DND-41 (cell line): ENCODE results near the gene SLC6A17.

Experiments
- ATAC-seq: fragments of 200-7000 bp; cut with Tn5 transposase; 3 replicates; pipeline ENCODE4 v1.9.1; 2021; ENCODE audit warnings: low read depth; ENCODE audit not compliant: insufficient read depth
- DNase-seq: peaks from one replicate; pipeline ENCODE4 v3.0.0-alpha.2; 2020
- H2AFZ ChIP-seq: 2 replicates; pipeline ENCODE4 v1.6.0; 2012; ENCODE audit warnings: low read depth, low read length
- H3K27ac ChIP-seq: 2 replicates; pipeline ENCODE4 v1.5.1; 2012; ENCODE audit warnings: low read length, inconsistent platforms
- H3K27me3 ChIP-seq: fragments of 200-600 bp; sonication (generic); 2 replicates; pipeline ENCODE4 v1.6.0; 2012; ENCODE audit warnings: low read length, mild to moderate bottlenecking, inconsistent platforms; ENCODE audit not compliant: insufficient read depth, poor library complexity
- H3K36me3 ChIP-seq: 2 replicates; pipeline ENCODE4 v1.5.1; 2012; ENCODE audit warnings: low read length, inconsistent platforms; ENCODE audit not compliant: insufficient read depth
- H3K4me1 ChIP-seq: 2 replicates; pipeline ENCODE4 v1.5.1; 2012; ENCODE audit warnings: mild to moderate bottlenecking, low read length; ENCODE audit not compliant: insufficient read depth
- H3K4me2 ChIP-seq: 2 replicates; pipeline ENCODE4 v1.6.0; 2012; ENCODE audit warnings: mild to moderate bottlenecking, moderate library complexity, low read length, inconsistent platforms; ENCODE audit not compliant: insufficient read depth
- H3K4me3 ChIP-seq, 2 experiments: fragments of 200-600 bp in 1 of 2; shearing (Covaris generic) in 1 of 2; 2 replicates each; pipeline ENCODE4 v1.5.1; 2012 to 2016; ENCODE audit warnings: inconsistent platforms in 2 of 2, low read length in 2 of 2, mild to moderate bottlenecking in 2 of 2, low read depth in 1 of 2, moderate library complexity in 1 of 2
- H3K79me2 ChIP-seq: 2 replicates; pipeline ENCODE4 v1.6.0; 2012; ENCODE audit warnings: low read length, inconsistent platforms; ENCODE audit not compliant: insufficient read depth
- H3K9ac ChIP-seq: 2 replicates; pipeline ENCODE4 v1.6.0; 2012; ENCODE audit warnings: low read depth, mild to moderate bottlenecking, inconsistent platforms, low read length, moderate library complexity
- H3K9me3 ChIP-seq: 2 replicates; pipeline ENCODE4 v1.5.1; 2012; ENCODE audit warnings: low read length, moderate library complexity, mild to moderate bottlenecking, inconsistent platforms; ENCODE audit not compliant: insufficient read depth, severe bottlenecking
- H4K20me1 ChIP-seq: 2 replicates; pipeline ENCODE4 v1.6.0; 2012; ENCODE audit warnings: low read length; ENCODE audit not compliant: insufficient read depth
- CTCF ChIP-seq: IDR thresholded peaks from 2 replicates; pipeline ENCODE4 v1.5.1; 2012; ENCODE audit warnings: borderline replicate concordance, low read length, moderate library complexity, mild to moderate bottlenecking; ENCODE audit not compliant: poor library complexity, severe bottlenecking; ENCODE audit errors: extremely low read depth
- EZH2 ChIP-seq: IDR thresholded peaks from 3 replicates; pipeline ENCODE4 v1.6.1; 2012; ENCODE audit warnings: borderline replicate concordance, low read depth, mild to moderate bottlenecking, moderate library complexity, low read length, inconsistent platforms; ENCODE audit not compliant: severe bottlenecking

The SLC6A17 gene

GRCh38 chr1:110224240-110224995, 74.1 kb downstream of the SLC6A17 start:
- no peaks in the 10 kb centered on the region for H3K4me1 ChIP-seq
- no peaks in the 10 kb centered on the region for H3K9me3 ChIP-seq
- H3K27ac ChIP-seq: no peak overlapping the region
- H3K4me2 ChIP-seq: no peak overlapping the region
- no peak overlapping the region for H3K4me3 ChIP-seq
- no peak overlapping the region for H3K9ac ChIP-seq
- ATAC-seq (no peak), DNase-seq (no peak)
- no peak overlapping the region for H2AFZ ChIP-seq
- no peak for TF ChIP-seq EZH2
- no peak for TF ChIP-seq CTCF
- peaks cover 44% of the 10 kb centered on the region for H4K20me1 ChIP-seq
- 0 out of 2 replicates have a peak, but pooled peaks cover 2% of the 10 kb centered on the region for H3K79me2 ChIP-seq
- peaks cover 85% of the 10 kb centered on the region for H3K36me3 ChIP-seq
- no peaks in the 10 kb centered on the region for H3K27me3 ChIP-seq

DNA sequence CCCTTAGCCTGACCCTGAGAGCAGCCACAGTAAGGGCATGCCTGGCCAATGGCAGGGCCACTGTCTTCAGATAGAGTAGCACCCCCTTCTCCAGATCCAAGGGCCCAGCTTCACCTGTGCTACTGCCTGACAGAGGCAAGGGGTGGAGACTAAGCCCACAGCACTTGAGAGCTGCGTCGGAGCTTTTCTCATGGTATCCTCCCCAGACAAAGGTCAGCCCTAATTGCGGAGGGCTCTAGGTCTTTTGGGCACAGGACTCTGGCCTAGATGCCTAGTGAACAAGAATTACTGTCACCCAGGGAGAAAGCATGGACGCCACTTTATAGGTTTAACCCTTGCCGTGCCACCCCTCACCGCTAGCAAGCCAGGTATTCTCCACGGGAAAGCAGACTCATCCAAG, 74.9 kb downstream of the SLC6A17 start:
- Histone ChIP-seq H3K4me1 (no peaks in the 10 kb centered on the region), H3K79me2 (no peaks in the 10 kb centered on the region), H2AFZ (no peak overlapping the region), H3K27ac (no peak overlapping the region), H3K9me3 (no peaks in the 10 kb centered on the region), H3K27me3 (no peaks in the 10 kb centered on the region), H3K36me3 (peaks cover 81% of the 10 kb centered on the region), H3K4me3 (no peak overlapping the region), H3K4me2 (no peak overlapping the region), H4K20me1 (peaks cover 38% of the 10 kb centered on the region), H3K9ac (no peak overlapping the region)
- DNase-seq (no peak), ATAC-seq (no peak)
- TF ChIP-seq EZH2 (no peak), CTCF (no peak)

GRCh38 chr1:110225756-110226404, 75.6 kb downstream of the SLC6A17 start:
- no peak for ATAC-seq
- Histone ChIP-seq H3K4me3 (no peak overlapping the region), H2AFZ (no peak overlapping the region), H3K9ac (no peak overlapping the region), H3K36me3 (peaks cover 78% of the 10 kb centered on the region), H3K4me1 (no peaks in the 10 kb centered on the region), H3K9me3 (no peaks in the 10 kb centered on the region), H3K4me2 (no peak overlapping the region), H4K20me1 (peaks cover 37% of the 10 kb centered on the region), H3K79me2 (no peaks in the 10 kb centered on the region), H3K27me3 (no peaks in the 10 kb centered on the region), H3K27ac (no peak overlapping the region)
- no peak for DNase-seq
- TF ChIP-seq CTCF (no peak), EZH2 (no peak)
